Heart left ventricle (tissue), 16 donors: ENCODE data around the gene PSMD3. TPM values are rescaled to one million over a fixed set of nuclear protein-coding genes. Genes with fewer than 3 reads are reported as not detected.

Experiments
- ATAC-seq, 4 donors: fragments of 200-7000 bp; cut with Tn5 transposase; one replicate each; pipeline ENCODE4 v1.9.1; 2020 to 2022; ENCODE audit warnings: moderate library complexity in 4 of 4, mild to moderate bottlenecking in 3 of 4, moderate number of reproducible peaks in 1 of 4
- DNase-seq, 5 donors: peaks; one replicate each; pipeline ENCODE4 v3.0.0-alpha.2; 2020
- H3K27ac ChIP-seq, 12 donors: fragments of 200-600 bp; sonication (generic) in 4 of 12; one replicate each; pipeline versions ENCODE4 v1.5.0 to v1.8.0; 2016 to 2022; ENCODE audit warnings: mild to moderate bottlenecking in 2 of 12
- H3K27me3 ChIP-seq, 9 donors: fragments of 200-600 bp; sonication (generic) in 2 of 9; one replicate each; pipeline versions ENCODE4 v1.5.1 to v1.8.0; 2016 to 2022; ENCODE audit warnings: mild to moderate bottlenecking in 3 of 9
- H3K36me3 ChIP-seq, 9 donors: fragments of 200-600 bp; sonication (generic) in 2 of 9; one replicate each; pipeline versions ENCODE4 v1.5.0 to v1.8.0; 2018 to 2022; ENCODE audit warnings: mild to moderate bottlenecking in 2 of 9
- H3K4me1 ChIP-seq, 12 donors: fragments of 200-600 bp; sonication (generic) in 4 of 12; one replicate each; pipeline versions ENCODE4 v1.5.0 to v1.8.0; 2016 to 2022; ENCODE audit warnings: mild to moderate bottlenecking in 3 of 12
- H3K4me3 ChIP-seq, 12 donors: fragments of 200-600 bp; sonication (generic) in 4 of 12; one replicate each; pipeline versions ENCODE4 v1.5.0 to v1.8.0; 2017 to 2022; ENCODE audit warnings: mild to moderate bottlenecking in 9 of 12, moderate library complexity in 4 of 12
- H3K9me3 ChIP-seq, 12 donors: fragments of 200-600 bp; sonication (generic) in 4 of 12; one replicate each; pipeline versions ENCODE4 v1.5.0 to v1.8.0; 2016 to 2022; ENCODE audit warnings: mild to moderate bottlenecking in 1 of 12
- POLR2A ChIP-seq, 2 donors: fragments of 450-650 bp; IDR thresholded peaks; one replicate each; pipeline ENCODE4 v1.6.1; 2017; ENCODE audit warnings: antibody characterized with exemption in 2 of 2, mild to moderate bottlenecking in 2 of 2, moderate library complexity in 2 of 2
- WGBS, 4 donors: extraction: QIAGEN DNeasy Blood & Tissue Kit in 2 of 4; methylation state at CpG; one replicate each; pipeline versions ENCODE4 v1.1.5 to v1.1.7; 2013 to 2018; 5-methylcytosine and 5-hydroxymethylcytosine counted together
- intact Hi-C, 10 donors: fragments of 100-400 bp; cut with DNase I; formaldehyde crosslinking; loops; one replicate each; pipeline versions ENCODE4 v1.11.1 to v1.14.2; 2022
- polyA plus RNA-seq, 2 donors: library from polyadenylated mRNA; stranded (reverse); fragments of 200-250 nt; gene quantifications; one replicate each; pipeline ENCODE4 v1.2.3, GENCODE V29; 2013
- total RNA-seq, 9 donors: library from RNA; depleted of rRNA in 2 of 9; stranded (reverse); fragments of >200 nt in 2 of 9; fragmentation: NEBNext Ultra II Directional in 3 of 9; extraction: Animal tissue kit (Norgen Biotek cat#: 25700) in 3 of 9; gene quantifications; one replicate each; pipeline versions ENCODE4 v1.1.0 to v1.2.4, GENCODE V29; 2016 to 2023
- TF ChIP-seq, protein P1 (sequence below), 12 donors: fragments of 200-600 bp; sonication (generic) in 4 of 12; IDR thresholded peaks; one replicate each; pipeline versions ENCODE4 v1.5.0 to v1.8.0; 2018 to 2022; ENCODE audit warnings: antibody characterized with exemption in 12 of 12, mild to moderate bottlenecking in 5 of 12
- donor health status: ischemic (EF 13 %, LVEDD 7.1; RV severe dilation, severe dysfunction).
- donor health status: healthy with polysubstance abuse.
- donor health status: DM: no; HTN: yes; CAD: no.
- donor health status: DM: no; HTN: no; CAD: no.
- donor health status: ischemic (EF 25% LVEDD 6.9; RV normal size, moderate dysfunction).
- donor health status: ischemic (EF 25% LVEDD 5.7; RV mildly dilated, moderate dysfunction).
- donor health status: healthy.
- donor health status: DM: yes; HTN: yes; CAD: no.
- donor health status: ischemic (EF 35%, LVEDD 5.7; RV mildly dilated, moderate dysfunction).
- donor health status: nonischemic (EF 11% LVEDD 7.7; RV severe dilation, severe dysfunction).
- donor health status: DM: yes; HTN: yes; CAD: no.
- donor health status: PGD.
- donor health status: ischemic (EF 29% LVEDD 5.4; RV normal size, mild dysfunction).
- donor health status: nonischemic (EF 23%, LVEDD 6.1; RV moderate dilation, normal function).

PSMD3 gene
- total and polyA plus RNA-seq, 11 donors = 68.9 to 142 (median 83.3) TPM

DNA sequence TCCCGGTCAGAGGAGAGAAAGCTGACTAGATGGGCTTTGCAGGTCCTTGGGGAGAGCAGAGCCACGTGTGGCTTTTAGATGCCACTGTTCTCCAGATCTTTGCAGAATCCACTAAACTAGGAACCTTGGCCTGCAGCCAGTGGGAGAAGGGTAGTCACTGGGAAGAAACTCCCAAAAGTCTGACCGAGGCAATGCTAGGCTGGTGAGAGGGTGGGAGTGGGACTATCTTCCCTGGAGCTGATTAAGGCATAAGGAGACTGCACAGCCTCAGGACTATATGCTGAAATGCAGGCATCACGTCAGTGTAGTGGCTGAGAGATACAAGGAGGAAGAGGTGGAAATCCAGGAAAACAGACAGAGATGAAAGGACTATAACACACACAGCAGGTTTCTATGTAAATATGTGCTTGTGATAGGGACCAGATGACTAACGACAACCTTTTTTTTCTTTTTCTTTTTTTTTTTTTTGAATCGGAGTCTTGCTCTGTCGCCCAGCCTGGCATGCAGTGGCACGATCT, 20.0 kb upstream of the PSMD3 start:
- Histone ChIP-seq H3K4me3 (no peak overlapping the region), H3K27ac (no peak overlapping the region), H3K27me3 (peaks cover 0 to 10% (median 0%) of the 10 kb centered on the region in 9 donors), H3K4me1 (peaks cover 0 to 8% (median 1%) of the 10 kb centered on the region in 12 donors), H3K36me3 (no peaks in the 10 kb centered on the region), H3K9me3 (no peaks in the 10 kb centered on the region)
- no peak for TF ChIP-seq POLR2A (IDR thresholded peaks at IDR 0.05)
- 53 to 59% (median 56%) methylated on average over 8 of the region's 8 CpGs for WGBS, 4 donors
- intact Hi-C loops = loop anchor here in 2 of 10 donors (1.0 to 2.0 kb wide), 2 partner anchors 14 to 19 kb away; no protein-coding TSS in a partner anchor
- ATAC-seq (no peak), DNase-seq (no peak)

DNA sequence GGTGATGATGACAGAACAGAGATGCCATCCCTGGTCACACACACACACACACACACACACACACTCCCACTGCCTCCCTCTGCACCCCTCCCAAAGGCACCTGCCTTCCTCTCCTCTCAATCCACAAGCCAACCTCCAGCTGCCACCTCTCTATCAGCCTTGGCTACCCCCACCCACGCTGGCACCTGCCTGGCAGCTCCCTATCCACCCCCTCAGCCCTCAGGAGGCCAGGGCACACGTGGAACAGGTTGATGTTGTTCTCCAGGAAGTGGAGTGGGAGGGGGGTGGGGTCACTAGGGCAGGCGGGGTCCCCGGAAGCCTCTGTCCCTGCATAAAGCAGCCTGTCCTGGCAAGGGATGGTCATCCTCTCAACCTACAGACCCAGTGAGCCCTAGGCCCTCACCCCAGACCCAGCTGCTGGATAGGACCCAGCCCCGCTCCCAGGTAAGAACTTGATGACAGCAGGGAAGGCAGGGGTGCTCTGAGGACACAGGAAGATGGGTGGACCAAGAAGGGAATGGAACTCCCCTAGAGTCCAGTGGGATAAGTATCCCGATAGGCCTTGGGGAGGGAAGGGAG, 17.9 kb upstream of the PSMD3 start, which contains the start of gene GSDMA:
GSDMA (plus strand) TSS at position 363 of the 579 bp plus-strand sequence. CDS start 2,684 bp downstream, outside the sequence.
- no peak for DNase-seq
- Histone ChIP-seq H3K4me3 (no peak within 1 kb of the TSS), H3K36me3 (no peaks in the 10 kb centered on the region), H3K9me3 (no peaks in the 10 kb centered on the region), H3K27ac (no peak within 1 kb of the TSS), H3K27me3 (peaks cover 0 to 10% (median 0%) of the 10 kb centered on the region in 9 donors), H3K4me1 (peaks cover 0 to 20% (median 1%) of the 10 kb centered on the region in 12 donors)
- WGBS, 4 donors = 58 to 72% (median 62%) methylated on average over 4 to 6 of the region's 6 CpGs
- ATAC-seq = no peak
- intact Hi-C loops = no loop called here
- TF ChIP-seq, protein P1, sequence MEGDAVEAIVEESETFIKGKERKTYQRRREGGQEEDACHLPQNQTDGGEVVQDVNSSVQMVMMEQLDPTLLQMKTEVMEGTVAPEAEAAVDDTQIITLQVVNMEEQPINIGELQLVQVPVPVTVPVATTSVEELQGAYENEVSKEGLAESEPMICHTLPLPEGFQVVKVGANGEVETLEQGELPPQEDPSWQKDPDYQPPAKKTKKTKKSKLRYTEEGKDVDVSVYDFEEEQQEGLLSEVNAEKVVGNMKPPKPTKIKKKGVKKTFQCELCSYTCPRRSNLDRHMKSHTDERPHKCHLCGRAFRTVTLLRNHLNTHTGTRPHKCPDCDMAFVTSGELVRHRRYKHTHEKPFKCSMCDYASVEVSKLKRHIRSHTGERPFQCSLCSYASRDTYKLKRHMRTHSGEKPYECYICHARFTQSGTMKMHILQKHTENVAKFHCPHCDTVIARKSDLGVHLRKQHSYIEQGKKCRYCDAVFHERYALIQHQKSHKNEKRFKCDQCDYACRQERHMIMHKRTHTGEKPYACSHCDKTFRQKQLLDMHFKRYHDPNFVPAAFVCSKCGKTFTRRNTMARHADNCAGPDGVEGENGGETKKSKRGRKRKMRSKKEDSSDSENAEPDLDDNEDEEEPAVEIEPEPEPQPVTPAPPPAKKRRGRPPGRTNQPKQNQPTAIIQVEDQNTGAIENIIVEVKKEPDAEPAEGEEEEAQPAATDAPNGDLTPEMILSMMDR (IDR thresholded peaks at IDR 0.05) = no peak
- TF ChIP-seq POLR2A (IDR thresholded peaks at IDR 0.05) = no peak

DNA sequence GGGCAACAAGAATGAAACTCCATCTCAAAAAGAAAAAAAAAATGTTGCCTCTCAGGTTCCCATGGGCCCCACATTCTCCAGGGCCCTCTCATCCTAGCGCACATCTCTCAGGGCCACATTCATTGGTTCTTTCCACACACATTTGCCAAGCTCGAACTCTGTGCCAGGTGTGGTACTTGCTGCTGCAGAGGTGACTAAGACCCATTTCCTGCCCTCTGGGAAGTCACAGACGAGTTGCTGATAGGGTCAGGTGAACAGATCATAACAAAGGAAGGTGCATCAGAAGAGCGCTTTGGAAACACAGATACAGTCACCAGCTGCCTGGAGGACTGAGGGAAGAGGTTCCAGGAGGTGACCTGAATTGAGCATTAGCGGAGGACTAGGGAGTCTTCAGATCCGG, 16.8 kb upstream of the PSMD3 start:
- H3K4me1 ChIP-seq = peaks cover 0 to 27% (median 1%) of the 10 kb centered on the region in 12 donors
- ATAC-seq (no peak), DNase-seq (no peak)
- no peak overlapping the region for H3K4me3 ChIP-seq
- TF ChIP-seq, protein P1 (IDR thresholded peaks at IDR 0.05) = no peak
- TF ChIP-seq POLR2A (IDR thresholded peaks at IDR 0.05) = no peak
- no peaks in the 10 kb centered on the region for H3K36me3 ChIP-seq
- WGBS, 4 donors = 78 to 82% (median 79%) methylated on average over 6 of the region's 6 CpGs
- intact Hi-C loops = no loop called here
- peaks cover 0 to 10% (median 0%) of the 10 kb centered on the region in 9 donors for H3K27me3 ChIP-seq
- no peaks in the 10 kb centered on the region for H3K9me3 ChIP-seq
- no peak overlapping the region for H3K27ac ChIP-seq

DNA sequence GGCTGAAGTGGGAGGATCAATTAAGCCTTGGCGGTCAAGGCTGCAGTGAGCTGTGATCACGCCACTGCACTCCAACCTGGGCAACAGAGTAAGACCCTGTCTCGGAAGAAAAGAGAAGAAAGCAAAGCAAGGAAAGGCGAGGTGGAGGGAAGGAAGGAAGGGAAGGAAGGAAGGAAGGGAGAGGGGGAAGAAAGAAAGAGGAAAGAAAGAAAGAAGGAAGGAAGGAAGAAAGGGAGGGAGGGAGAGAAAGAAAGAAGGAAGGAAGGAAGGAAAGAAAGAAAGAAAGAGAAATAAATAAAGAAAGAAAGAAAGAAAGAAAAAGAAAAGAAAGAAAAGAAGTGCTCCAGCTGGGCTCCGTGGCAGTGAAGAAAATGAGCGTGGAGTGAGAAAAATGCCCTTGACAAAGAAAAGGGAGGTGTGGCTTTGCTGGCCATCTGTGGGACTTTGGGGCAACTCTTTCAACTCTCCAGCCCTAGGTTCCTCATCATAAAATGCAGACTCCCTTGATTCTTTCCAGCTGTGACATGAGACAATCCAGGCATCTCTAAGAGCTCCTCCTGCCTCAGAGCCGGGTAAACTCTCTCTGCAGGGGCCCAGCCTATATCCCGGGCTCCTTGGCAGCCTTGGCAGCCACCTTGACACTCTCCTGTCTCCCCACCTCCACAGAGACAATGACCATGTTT, 15.4 kb upstream of the PSMD3 start:
- intact Hi-C loops = no loop called here
- WGBS, 4 donors = 53 to 60% (median 56%) methylated on average over 8 of the region's 8 CpGs
- no peak overlapping the region for H3K27ac ChIP-seq
- H3K36me3 ChIP-seq = no peaks in the 10 kb centered on the region
- ATAC-seq (no peak), DNase-seq (no peak)
- TF ChIP-seq, protein P1 (IDR thresholded peaks at IDR 0.05) = no peak
- no peak for TF ChIP-seq POLR2A (IDR thresholded peaks at IDR 0.05)
- peaks cover 0 to 10% (median 0%) of the 10 kb centered on the region in 9 donors for H3K27me3 ChIP-seq
- H3K4me3 ChIP-seq = no peak overlapping the region
- peaks cover 0 to 35% (median 0%) of the 10 kb centered on the region in 12 donors for H3K4me1 ChIP-seq
- H3K9me3 ChIP-seq = no peaks in the 10 kb centered on the region
